ENCODE data around the gene GNB4.

The GNB4 gene

GRCh38 chr3:179432451-179432850 lies 18.8 kb downstream of the GNB4 start:
- no peak for DNase-seq

GRCh38 chr3:179432021-179432420 lies 19.2 kb downstream of the GNB4 start:
- DNase-seq, result peak; percentile 76

GRCh38 chr3:179430277-179430870 lies 20.9 kb downstream of the GNB4 start:
- no peak for DNase-seq

- DNase-seq, result no peak
Observed at GRCh38 chr3:179428876-179429548, 22.3 kb downstream of the GNB4 start.

GRCh38 chr3:179425075-179425474 lies 26.2 kb downstream of the GNB4 start:
- DNase-seq, result no peak

- peak in 1 of 2 experiments; percentile 32 for DNase-seq
Observed at GRCh38 chr3:179421500-179421899, 29.8 kb downstream of the GNB4 start.

GRCh38 chr3:179418610-179419009 lies 32.7 kb downstream of the GNB4 start:
- no peak for DNase-seq

GRCh38 chr3:179416681-179417080 lies 34.6 kb downstream of the GNB4 start:
- no peak for DNase-seq

- DNase-seq, result no peak
Observed at GRCh38 chr3:179415377-179415776, 35.9 kb downstream of the GNB4 start.

GRCh38 chr3:179414804-179415203 lies 36.5 kb downstream of the GNB4 start:
- no peak for DNase-seq

- DNase-seq, result no peak
Observed at GRCh38 chr3:179410999-179411398, 40.3 kb downstream of the GNB4 start.

GRCh38 chr3:179410331-179410730 lies 40.9 kb downstream of the GNB4 start:
- no peak for DNase-seq

GRCh38 chr3:179404307-179404706 lies 47.0 kb downstream of the GNB4 start:
- no peak for DNase-seq

GRCh38 chr3:179402963-179403362 lies 48.3 kb downstream of the GNB4 start:
- no peak for DNase-seq

- DNase-seq, result no peak
Observed at GRCh38 chr3:179401561-179401960, 49.7 kb downstream of the GNB4 start.

GRCh38 chr3:179398574-179399231 lies 52.6 kb downstream of the GNB4 start:
- no peak for DNase-seq

GRCh38 chr3:179391906-179392305 lies 59.4 kb downstream of the GNB4 start:
- DNase-seq, result no peak

- DNase-seq, result no peak
Observed at GRCh38 chr3:179376474-179376873, 74.8 kb downstream of the GNB4 start.

GRCh38 chr3:179375091-179375999 lies 75.9 kb downstream of the GNB4 start:
- no peak for DNase-seq

- DNase-seq, result no peak
Observed at GRCh38 chr3:179373938-179374337, 77.3 kb downstream of the GNB4 start.

- no peak for DNase-seq
Observed at GRCh38 chr3:179369621-179370020, 81.6 kb downstream of the GNB4 start.

GRCh38 chr3:179363332-179363731 lies 87.9 kb downstream of the GNB4 start:
- DNase-seq, result no peak

GRCh38 chr3:179355996-179356395 lies 95.3 kb downstream of the GNB4 start:
- DNase-seq, result no peak
